Stomach (tissue), 4 donors: ENCODE results near the gene DOCK11.

Experiments
- EP300 ChIP-seq: sonication (generic); formaldehyde crosslinking; IDR thresholded peaks from one replicate; pipeline ENCODE4 v1.6.1; 2017; ENCODE audit warnings: antibody characterized with exemption
- POLR2A ChIP-seq, 4 donors: fragments of 450-650 bp; IDR thresholded peaks; one replicate each; pipeline ENCODE4 v1.6.1; 2016; ENCODE audit warnings: antibody characterized with exemption in 4 of 4, control low read depth in 2 of 4, mild to moderate bottlenecking in 1 of 4, moderate library complexity in 1 of 4
- POLR2AphosphoS5 ChIP-seq, 3 donors: sonication (generic); formaldehyde crosslinking; IDR thresholded peaks; one replicate each; pipeline ENCODE4 v1.6.1; 2016; ENCODE audit warnings: antibody characterized with exemption in 3 of 3
- TF ChIP-seq, protein P1 (sequence below), 7 experiments: fragments of 450-650 bp in 4 of 7; fragments of 200-600 bp in 3 of 7; sonication (generic) in 3 of 7; IDR thresholded peaks; one replicate each; pipeline ENCODE4 v1.5.1; 2016 to 2019; ENCODE audit warnings: antibody characterized with exemption in 7 of 7, control low read depth in 2 of 7, mild to moderate bottlenecking in 1 of 7

DNA sequence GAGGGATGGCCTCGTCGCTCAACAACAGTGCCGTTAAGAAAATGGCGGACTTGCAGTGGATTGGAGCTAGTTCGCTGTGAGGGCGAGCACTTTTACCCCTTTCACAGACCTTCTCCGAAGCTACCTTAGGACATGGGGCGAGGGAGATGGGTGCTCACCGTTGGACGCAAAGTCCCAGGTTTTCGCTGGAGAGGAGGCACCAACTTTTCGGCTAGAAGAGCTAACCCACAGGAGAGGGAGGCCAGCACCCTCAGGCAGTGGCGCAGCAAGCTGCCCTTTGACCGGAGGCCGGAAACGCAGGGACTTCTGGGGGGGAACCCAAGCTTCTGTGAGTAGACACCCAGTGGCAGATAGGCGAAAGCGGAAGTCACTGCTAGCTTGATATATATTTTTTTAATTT lies 138.7 kb downstream of the DOCK11 start:
- TF ChIP-seq, protein P1, sequence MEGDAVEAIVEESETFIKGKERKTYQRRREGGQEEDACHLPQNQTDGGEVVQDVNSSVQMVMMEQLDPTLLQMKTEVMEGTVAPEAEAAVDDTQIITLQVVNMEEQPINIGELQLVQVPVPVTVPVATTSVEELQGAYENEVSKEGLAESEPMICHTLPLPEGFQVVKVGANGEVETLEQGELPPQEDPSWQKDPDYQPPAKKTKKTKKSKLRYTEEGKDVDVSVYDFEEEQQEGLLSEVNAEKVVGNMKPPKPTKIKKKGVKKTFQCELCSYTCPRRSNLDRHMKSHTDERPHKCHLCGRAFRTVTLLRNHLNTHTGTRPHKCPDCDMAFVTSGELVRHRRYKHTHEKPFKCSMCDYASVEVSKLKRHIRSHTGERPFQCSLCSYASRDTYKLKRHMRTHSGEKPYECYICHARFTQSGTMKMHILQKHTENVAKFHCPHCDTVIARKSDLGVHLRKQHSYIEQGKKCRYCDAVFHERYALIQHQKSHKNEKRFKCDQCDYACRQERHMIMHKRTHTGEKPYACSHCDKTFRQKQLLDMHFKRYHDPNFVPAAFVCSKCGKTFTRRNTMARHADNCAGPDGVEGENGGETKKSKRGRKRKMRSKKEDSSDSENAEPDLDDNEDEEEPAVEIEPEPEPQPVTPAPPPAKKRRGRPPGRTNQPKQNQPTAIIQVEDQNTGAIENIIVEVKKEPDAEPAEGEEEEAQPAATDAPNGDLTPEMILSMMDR (IDR thresholded peaks at IDR 0.05): no peak
- TF ChIP-seq POLR2AphosphoS5 (IDR thresholded peaks at IDR 0.05) (no peak), POLR2A (IDR thresholded peaks at IDR 0.05) (no peak), EP300 (no peak)
